C4-2B (cell line): ENCODE data around the gene MTR.

Experiments used
- H3K27ac ChIP-seq: fragments of 450-650 bp; 2 replicates; pipeline ENCODE4 v1.5.1; 2017
- CTCF ChIP-seq: fragments of 450-650 bp; conservative IDR thresholded peaks from 2 replicates; pipeline ENCODE4 v1.5.1; 2017; ENCODE audit warnings: mild to moderate bottlenecking
- ZFX ChIP-seq: fragments of 450-650 bp; IDR thresholded peaks from 2 replicates; pipeline ENCODE4 v1.6.1; 2017

The MTR gene

GRCh38 chr1:236799001-236799400, 3.9 kb downstream of the MTR start:
- TF ChIP-seq ZFX (no peak), CTCF (no peak)
- no peak overlapping the region for H3K27ac ChIP-seq

GRCh38 chr1:236800002-236800620, 5.0 kb downstream of the MTR start:
- no peak for TF ChIP-seq CTCF
- TF ChIP-seq ZFX, result no peak
- no peak overlapping the region for H3K27ac ChIP-seq

GRCh38 chr1:236800623-236801022, 5.5 kb downstream of the MTR start:
- TF ChIP-seq ZFX (no peak), CTCF (no peak)
- no peak overlapping the region for H3K27ac ChIP-seq

- TF ChIP-seq ZFX, result no peak
- TF ChIP-seq CTCF, result no peak
Observed at GRCh38 chr1:236802264-236802663, 7.2 kb downstream of the MTR start.

GRCh38 chr1:236806634-236807033, 11.5 kb downstream of the MTR start:
- no peak for TF ChIP-seq ZFX
- no peak for TF ChIP-seq CTCF
- H3K27ac ChIP-seq, result no peak overlapping the region

More at GRCh38 chr1:236802264-236802663, 7.2 kb downstream of the MTR start:
- no peak overlapping the region for H3K27ac ChIP-seq

GRCh38 chr1:236808005-236808404, 12.9 kb downstream of the MTR start:
- no peak for TF ChIP-seq CTCF
- TF ChIP-seq ZFX, result no peak
- H3K27ac ChIP-seq, result no peak overlapping the region

GRCh38 chr1:236808564-236809130, 13.6 kb downstream of the MTR start:
- TF ChIP-seq CTCF, result no peak
- TF ChIP-seq ZFX, result no peak
- H3K27ac ChIP-seq, result no peak overlapping the region
